DMS53 treated with DMSO at 0.1 percent for 48 hours (cell line): ENCODE measurements around the gene RARG.
"Not testable (repeated sequence)": the region's sequence is repeated elsewhere in the genome, so short reads cannot be mapped to it uniquely, and the experiment has no call there.

ENCODE experiments used
- DNase-seq: peaks from one replicate; lab custom pipeline; 2025; ENCODE audit not compliant: unreplicated experiment; lab: John Stamatoyannopoulos, UW

Gene RARG

GRCh38 chr12:53193040-53193439 is 39.0 kb downstream of the RARG start:
- DNase-seq = no peak

GRCh38 chr12:53192531-53193021 is 39.4 kb downstream of the RARG start:
- DNase-seq = no peak

GRCh38 chr12:53191885-53192530 is 40.0 kb downstream of the RARG start:
- no peak for DNase-seq

DNA sequence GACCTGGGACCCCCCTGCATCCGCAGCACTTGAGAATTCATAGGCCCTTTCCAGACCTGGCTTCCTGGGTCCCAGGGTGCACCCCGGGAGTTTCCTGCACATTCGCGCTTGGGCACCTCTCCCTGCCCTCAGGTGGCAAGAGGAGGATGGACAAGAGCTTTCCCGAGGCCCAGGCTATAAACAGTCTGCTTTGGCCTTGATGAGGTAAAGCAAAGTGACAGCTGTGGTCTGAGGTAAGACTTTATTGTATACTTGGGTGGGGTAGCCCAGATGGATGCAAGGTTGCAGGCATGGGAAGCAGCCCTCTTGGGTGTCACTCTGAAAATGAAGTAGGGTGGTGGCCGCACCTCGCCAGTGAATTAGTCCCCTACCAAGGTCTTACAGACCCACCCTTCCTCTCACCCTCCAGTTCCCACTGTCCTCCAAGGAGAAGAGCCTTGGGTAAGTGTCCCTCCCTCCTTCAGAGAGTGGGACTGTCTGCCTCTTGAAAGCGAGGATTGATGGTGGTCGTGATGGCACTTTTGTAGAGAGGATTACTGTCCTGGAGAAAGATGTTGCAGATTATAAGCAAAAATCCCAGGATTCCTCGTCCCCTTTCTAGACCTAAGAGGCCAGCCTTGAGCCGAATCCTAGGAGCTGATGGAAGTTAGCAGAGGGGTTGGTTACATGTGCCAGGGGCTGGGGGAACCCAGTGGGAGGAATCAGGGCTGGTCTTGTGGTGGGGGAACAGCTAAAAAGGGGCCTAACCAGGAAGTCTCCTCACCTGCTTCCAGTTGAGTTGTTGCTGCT is 40.7 kb downstream of the RARG start:
- DNase-seq = no peak

DNA sequence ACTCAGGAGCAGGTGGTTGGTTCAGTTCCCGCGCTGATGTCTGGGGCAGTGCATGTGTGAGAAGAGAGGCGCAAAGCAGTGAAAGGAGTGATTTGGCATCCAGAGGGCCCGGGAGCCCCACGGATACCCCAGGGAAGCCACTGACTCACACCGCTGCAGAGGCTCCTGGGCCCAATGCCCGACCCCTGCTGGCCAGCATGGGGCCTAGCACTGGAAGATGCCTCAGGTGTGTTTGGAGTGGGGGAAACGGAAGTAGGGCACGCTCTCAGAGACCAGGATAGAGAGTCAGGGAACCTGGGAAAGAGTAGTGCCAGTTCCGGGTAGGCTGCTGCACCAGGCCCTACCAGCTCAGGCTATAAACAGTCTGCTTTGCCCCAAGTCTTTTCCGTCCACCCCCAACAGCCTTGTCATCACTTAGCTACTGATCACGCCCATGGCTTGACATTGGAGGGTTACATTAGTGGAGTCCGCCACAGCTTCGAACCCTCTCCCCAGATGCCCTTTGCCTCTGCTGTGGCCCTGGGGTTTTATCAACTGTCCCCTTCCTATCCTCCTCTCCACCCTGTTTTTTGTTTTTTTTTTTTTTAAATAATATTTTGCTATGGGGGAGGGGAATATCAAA is 41.8 kb downstream of the RARG start:
- peak; percentile 27 for DNase-seq

GRCh38 chr12:53187145-53187899 is 44.7 kb downstream of the RARG start:
- no peak for DNase-seq

GRCh38 chr12:53186745-53187144 is 45.3 kb downstream of the RARG start:
- DNase-seq = no peak

- DNase-seq = no peak
These were observed 46.3 kb downstream of the RARG start for GRCh38 chr12:53185582-53186153.

DNA sequence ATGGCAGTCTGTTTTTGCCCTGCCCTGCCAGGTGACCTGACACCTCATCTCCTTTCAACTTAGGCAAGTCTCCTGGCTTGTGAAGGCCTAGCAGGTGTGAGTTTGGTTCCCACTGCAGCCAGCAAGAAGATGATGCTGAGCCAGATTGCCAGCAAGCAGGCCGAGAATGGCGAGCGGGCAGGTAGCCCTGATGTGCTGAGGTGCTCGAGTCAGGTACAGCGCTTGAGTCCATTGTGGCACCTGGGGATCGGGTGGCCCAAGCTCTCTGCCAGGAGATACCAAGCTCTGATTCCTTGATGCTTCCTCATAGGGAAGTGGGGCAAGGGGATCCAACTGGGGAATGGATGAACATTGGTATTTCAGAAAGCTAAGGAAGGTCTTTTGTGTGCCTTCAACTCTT is 47.2 kb downstream of the RARG start:
- DNase-seq = no peak

DNA sequence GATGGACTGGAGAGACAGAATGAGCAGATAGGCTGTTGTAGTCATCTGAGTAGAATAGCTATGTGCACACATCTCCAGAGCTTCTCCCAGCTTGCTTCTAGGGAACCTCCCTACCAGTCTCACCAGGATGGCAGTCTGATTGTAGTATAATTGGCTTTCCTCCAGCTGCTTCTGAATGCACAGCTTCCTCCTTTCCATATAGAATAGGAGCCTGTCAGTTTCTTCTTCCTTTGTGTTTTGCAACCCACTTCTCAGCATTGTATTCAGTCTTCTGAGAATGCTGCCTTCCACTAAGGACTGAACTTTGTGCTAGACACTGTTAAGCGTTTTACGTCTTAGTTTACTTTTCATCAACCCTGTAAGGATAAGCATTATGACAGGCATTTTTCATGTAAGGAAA is 49.1 kb downstream of the RARG start:
- DNase-seq = no peak

DNA sequence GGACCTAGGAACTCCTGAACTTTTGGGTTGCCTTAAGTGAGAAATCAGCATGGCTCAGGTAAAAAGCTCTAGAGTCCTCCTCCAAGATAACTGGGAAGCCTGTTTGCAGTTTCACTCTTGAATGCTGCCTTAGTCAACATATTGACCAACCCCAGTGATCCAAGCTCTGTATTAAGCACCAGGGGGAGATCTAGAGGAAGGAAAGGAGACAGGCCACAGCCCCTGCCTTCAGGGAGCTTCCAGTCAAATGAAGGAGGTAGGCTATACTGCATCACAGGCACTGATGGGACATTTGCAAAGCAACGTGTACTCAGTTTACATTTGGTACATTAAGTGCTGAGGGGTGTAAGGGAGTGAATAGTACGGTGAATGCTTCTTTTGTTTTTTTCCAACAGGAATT is 50.1 kb downstream of the RARG start:
- DNase-seq = no peak

- DNase-seq = peak; percentile 52
These were observed 50.9 kb downstream of the RARG start for GRCh38 chr12:53180931-53181645.

GRCh38 chr12:53180220-53180930 is 51.6 kb downstream of the RARG start, which contains the start of the genes CSAD and ZNF740:
Gene CSAD (minus strand): TSS chr12:53180925. CDS start chr12:53173470, 7,455 bp downstream.
Gene ZNF740 (plus strand): TSS chr12:53180722. CDS start chr12:53181984, 1,262 bp downstream.
- peak; percentile 94 for DNase-seq

- DNase-seq = no peak
These were observed 52.3 kb downstream of the RARG start for GRCh38 chr12:53179687-53180219.

DNA sequence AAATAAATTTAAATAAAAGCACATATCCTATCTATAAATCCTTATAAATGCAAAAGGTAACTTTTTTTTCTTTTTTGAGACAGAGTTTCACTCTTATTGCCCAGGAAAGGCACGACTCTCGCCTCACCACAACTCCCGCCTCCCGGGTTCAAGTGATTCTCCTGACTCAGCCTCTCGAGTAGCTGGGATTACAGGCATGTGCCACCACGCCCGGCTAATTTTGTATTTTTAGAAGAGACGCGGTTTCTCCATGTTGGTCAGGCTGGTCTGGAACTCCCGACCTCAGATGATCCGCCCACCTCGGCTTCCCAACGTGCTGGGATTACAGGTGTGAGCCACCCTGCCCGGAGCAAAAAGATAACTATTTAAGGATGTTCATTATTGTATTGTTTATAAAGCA is 53.2 kb downstream of the RARG start:
- not testable (repeated sequence) for DNase-seq

DNA sequence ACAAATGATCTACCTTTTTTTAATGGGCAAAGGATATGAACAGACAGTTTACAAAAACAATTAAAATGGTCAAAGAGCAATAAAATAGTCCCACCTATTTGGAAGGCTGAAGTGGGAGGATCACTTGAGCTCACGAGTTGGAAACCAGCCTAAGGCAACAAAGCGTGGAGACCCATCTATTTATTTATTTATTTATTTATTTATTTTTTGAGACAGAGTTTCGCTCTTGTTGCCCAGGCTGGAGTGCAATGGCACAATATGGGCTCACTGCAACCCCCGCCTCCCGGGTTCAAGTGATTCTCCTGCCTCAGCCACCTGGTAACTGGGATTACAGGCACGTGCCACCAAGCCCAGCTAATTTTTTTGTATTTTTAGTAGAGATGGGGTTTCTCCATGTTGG is 54.6 kb downstream of the RARG start:
- DNase-seq = not testable (repeated sequence)

DNA sequence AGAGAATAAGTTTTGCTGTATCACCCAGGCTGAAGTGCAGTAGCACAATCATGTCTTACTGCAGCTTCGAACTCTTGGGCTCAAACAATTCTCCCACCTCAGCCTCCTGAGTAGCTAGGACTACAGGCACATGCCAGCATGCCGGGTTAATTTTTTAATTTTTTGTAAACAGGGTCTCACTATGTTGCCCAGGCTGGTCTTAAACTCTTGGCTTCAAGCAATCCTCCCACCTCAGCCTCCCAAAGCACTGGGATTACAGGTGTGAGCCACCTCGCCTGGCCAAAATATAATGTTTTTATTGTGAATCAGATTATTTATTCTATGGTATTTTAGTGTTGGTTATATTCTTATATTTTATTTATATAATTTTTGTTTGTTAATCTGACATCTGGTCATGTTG is 55.3 kb downstream of the RARG start:
- DNase-seq = no peak

GRCh38 chr12:53174881-53175491 is 57.0 kb downstream of the RARG start:
- DNase-seq = peak; percentile 87
